Fibroblast of pulmonary artery (primary cell): ENCODE results near the gene POLD2.

ENCODE experiments used
- DNase-seq: peaks from one replicate; pipeline ENCODE4 v3.0.0-alpha.2; 2010; ENCODE audit warnings: low read depth
- H3K4me3 ChIP-seq: replicated peaks from 2 replicates; pipeline ENCODE4 v1.5.1; 2011; ENCODE audit warnings: low read depth, mild to moderate bottlenecking, control low read depth, low read length, moderate library complexity
- TF ChIP-seq, protein P1 (sequence below): IDR thresholded peaks from 2 replicates; pipeline ENCODE4 v1.5.1; 2011; ENCODE audit warnings: mild to moderate bottlenecking, control low read depth, low read length, inconsistent platforms; ENCODE audit errors: missing control alignments

POLD2 gene

DNA sequence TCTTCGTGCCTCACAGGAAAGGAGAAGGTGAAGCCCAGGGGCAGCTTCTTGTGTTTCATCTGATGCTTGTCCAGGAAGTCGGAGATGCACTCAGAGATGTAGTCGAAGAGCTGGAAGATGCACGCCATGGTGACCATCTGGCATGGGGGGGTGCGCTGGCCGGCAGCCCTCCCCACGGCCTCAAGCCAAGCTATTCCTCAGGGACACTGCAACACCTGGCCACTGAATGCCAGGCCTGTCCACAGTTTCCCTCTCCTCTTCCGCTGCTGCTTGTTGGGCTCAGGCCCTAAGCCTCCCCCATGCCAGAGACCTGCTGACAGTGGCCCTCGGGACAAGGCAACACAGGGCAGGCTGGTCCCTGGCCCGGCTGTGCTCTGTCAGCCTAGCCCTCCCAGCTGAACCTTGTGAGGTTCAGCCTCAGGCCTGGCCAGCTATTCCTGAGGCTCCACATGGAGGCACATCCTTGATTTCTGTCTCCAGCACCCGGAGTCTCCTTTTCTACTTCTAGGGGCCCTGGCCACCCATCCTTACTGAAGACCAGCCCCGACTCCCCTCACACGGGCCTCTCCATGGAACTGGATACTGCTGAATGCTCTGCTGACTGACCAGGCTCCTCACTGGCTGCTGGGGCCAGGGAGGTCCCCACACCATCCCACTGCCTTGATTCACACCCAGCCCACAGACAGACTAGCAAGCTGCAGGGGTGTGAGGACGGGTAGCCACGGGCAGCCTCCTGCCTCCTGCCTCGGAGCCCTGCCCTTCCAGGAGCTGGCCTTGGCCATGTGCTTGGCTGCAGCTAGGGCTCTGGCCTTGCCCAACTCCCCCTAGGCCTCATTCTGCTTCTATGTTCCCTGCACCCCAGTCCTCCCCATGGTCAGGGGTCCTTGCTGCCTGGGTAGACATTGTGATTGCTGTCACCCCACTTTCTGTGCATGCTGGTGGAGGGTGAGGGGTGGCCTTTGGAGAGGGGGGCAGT, 27.9 kb upstream of the POLD2 start:
- H3K4me3 ChIP-seq = no peak overlapping the region
- DNase-seq = no peak
- TF ChIP-seq, protein P1, sequence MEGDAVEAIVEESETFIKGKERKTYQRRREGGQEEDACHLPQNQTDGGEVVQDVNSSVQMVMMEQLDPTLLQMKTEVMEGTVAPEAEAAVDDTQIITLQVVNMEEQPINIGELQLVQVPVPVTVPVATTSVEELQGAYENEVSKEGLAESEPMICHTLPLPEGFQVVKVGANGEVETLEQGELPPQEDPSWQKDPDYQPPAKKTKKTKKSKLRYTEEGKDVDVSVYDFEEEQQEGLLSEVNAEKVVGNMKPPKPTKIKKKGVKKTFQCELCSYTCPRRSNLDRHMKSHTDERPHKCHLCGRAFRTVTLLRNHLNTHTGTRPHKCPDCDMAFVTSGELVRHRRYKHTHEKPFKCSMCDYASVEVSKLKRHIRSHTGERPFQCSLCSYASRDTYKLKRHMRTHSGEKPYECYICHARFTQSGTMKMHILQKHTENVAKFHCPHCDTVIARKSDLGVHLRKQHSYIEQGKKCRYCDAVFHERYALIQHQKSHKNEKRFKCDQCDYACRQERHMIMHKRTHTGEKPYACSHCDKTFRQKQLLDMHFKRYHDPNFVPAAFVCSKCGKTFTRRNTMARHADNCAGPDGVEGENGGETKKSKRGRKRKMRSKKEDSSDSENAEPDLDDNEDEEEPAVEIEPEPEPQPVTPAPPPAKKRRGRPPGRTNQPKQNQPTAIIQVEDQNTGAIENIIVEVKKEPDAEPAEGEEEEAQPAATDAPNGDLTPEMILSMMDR = no peak

DNA sequence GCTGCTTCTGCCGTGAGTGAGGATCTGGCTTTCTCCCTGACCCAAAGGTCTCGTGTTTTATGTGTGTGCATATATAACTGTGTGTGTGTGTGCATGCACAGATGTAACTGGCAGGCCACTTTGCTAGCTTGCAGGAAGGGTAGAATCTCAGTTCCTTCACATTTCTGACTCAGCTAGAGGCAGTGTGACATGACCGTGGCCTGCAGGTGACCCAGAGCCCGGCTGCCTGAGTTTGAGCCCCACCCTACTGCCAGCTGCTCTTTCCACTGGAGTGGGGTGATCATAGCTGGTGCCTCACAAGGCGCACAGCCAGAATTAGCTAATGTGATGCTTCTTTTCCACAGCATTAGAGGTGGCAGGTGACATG, 27.1 kb upstream of the POLD2 start:
- TF ChIP-seq, protein P1 = no peak
- no peak for DNase-seq
- no peak overlapping the region for H3K4me3 ChIP-seq

DNA sequence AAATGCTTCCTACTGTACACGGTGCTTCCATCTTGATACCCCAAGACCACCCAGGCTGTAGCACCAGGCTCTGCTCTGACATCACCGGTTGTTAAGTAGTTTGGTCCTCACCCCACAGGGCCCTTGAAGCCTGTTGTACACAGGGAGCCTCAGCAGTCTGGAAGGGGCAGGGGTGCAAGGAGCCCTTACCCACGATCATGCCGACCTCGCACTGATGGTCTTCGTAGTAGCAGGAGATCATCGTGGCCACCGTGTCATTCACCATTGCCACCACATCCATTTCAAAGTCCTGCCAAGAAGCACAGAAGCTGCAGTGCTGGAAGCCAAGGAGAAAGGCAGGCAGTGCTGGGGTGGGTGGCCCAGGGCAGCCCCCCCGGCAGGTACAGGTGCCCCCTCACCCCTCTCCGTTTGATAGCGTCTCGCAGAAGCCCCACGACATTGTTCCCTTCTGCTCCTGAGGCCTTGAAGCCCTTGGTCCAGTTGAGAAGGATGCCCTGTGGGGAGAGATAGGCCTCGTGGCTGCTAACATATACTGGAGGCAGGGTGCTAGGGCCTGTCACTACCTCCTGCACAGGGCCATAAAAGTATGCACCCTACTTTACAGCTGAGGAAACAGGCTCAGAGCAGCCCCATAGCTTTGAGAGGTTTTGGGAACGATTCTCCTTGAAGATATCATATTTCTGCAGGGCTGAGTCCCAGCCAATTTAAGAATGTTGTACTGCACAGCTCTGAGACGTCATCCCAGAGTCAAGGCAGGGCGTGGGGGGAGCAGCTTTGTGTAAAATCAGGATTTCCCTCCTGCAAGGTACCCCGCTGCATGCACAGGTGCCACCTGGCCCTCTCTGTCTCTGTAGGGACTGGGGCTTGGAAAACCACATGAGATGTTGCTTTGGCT, 26.5 kb upstream of the POLD2 start:
- TF ChIP-seq, protein P1 = no peak
- no peak for DNase-seq
- no peak overlapping the region for H3K4me3 ChIP-seq

DNA sequence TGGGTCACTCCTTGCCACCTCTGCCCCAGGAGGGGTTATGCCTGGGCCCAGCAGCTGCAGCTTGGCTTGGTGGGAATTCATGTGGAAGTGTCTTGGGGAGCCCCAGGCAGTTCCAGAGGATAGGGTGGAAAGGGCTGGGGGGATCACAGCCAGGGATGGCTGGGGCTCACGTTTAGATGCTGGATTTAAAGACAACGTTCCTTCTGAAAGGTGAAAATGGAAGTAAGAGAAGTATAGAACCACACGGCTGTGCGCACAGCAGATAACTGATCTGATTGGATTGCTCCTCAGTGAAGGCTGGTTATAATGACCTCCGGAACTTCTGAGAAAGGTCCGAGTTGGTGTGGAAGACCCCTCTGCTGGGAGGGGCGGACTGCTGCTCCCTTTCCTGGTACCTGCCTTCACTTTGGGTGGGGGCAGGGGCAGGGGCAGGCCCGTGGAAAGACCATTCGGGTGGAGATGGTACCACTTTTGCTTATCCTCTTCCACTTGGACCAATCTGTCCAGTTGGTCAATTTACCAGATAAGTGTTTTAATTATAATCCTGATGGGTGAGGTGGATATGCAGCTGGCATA, 25.7 kb upstream of the POLD2 start:
- DNase-seq = no peak
- TF ChIP-seq, protein P1 = no peak
- H3K4me3 ChIP-seq = no peak overlapping the region

DNA sequence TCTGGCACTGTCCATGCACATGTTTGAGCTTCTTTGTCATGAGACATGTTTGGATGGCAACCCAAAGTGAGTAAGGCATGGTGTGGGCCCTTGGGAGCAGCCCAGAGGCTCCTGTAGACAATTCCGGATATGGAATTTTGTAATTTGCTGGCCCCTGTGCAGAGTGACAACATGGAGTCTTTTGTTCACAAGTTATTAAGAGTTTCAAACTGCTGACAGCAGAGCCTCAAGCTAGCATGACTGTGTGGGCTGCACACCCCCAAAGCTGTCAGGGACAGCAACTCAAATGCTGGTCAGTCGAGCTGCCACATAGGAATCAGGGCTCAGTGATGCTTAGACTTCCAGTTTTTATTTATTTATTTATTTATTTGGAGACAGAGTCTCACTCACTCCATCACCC, 24.8 kb upstream of the POLD2 start:
- no peak overlapping the region for H3K4me3 ChIP-seq

More for the DNA sequence above, 24.8 kb upstream of the POLD2 start:
- TF ChIP-seq, protein P1 = no peak
- no peak for DNase-seq
